ENCODE results near the gene PLCE1.

DNA sequence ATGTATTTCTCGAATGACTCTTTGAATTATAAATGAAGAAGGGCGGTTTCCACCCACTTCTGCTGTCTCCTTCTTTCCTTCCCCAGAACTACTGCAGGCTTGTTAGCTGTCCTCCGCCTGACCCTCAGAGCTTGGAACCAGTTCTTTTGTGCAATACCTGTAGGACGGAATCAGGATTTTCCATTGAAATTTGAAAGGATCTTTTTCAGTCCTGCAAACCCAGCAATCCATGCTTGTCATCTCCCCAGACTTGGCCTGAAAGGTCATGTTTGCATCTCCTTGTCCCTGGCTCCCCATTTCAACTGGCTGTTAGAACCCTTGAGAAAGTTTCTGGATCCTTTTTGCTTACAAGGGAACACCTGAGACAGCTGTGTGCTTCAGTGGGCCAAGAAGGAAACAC lies 47.5 kb downstream of the PLCE1 start:
- TF ChIP-seq POLR2A (IDR thresholded peaks at IDR 0.05; ENCODE audit: low read length) (no peak), GATA1 (IDR thresholded peaks at IDR 0.05; ENCODE audit: low read depth, low read length) (no peak)

Data from erythroblast (primary cell).